ENCODE results near the gene STX8.

Gene STX8

GRCh38 chr17:9553596-9553995 lies 22.0 kb downstream of the STX8 start:
- TF ChIP-seq REST (IDR thresholded peaks at IDR 0.05; ENCODE audit: insufficient read depth in 1 of 2, low read depth in 2 of 2, low read length in 2 of 2) = no peak
- TF ChIP-seq FOXP2 (optimal IDR thresholded peaks at IDR 0.05; ENCODE audit: borderline replicate concordance, extremely low read depth, extremely low read length, insufficient read depth) = no peak
- no peak for TF ChIP-seq POLR2AphosphoS5 (IDR thresholded peaks at IDR 0.05; ENCODE audit: low read depth, low read length)
- TF ChIP-seq SIN3A (IDR thresholded peaks at IDR 0.05; ENCODE audit: borderline replicate concordance, insufficient read depth, low read length) = no peak
- no peak for TF ChIP-seq TAF1 (IDR thresholded peaks at IDR 0.05; ENCODE audit: borderline replicate concordance, insufficient read depth, low read length)

DNA sequence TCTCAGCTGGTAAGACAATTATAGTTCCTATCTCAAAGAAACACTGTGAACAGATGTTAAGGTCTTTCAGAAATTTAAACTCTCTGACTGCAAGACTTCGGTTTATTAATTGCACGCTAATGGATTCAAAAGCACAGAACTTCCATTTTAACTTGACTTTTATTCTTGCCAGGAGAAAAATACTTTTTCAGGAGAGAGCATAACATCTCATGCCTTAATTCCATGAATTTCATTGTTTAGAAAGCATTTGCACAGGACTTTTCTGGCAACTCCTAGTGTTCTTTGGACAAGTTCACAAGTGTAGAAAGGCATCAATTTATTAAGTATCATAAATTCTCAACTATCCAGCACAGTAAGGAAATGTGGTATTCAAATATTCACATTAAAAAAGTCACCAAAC lies 22.4 kb downstream of the STX8 start:
- TF ChIP-seq SIN3A (IDR thresholded peaks at IDR 0.05; ENCODE audit: borderline replicate concordance, insufficient read depth, low read length) (no peak), REST (IDR thresholded peaks at IDR 0.05; ENCODE audit: insufficient read depth in 1 of 2, low read depth in 2 of 2, low read length in 2 of 2) (no peak), FOXP2 (optimal IDR thresholded peaks at IDR 0.05; ENCODE audit: borderline replicate concordance, extremely low read depth, extremely low read length, insufficient read depth) (no peak), TAF1 (IDR thresholded peaks at IDR 0.05; ENCODE audit: borderline replicate concordance, insufficient read depth, low read length) (no peak), POLR2AphosphoS5 (IDR thresholded peaks at IDR 0.05; ENCODE audit: low read depth, low read length) (no peak)

DNA sequence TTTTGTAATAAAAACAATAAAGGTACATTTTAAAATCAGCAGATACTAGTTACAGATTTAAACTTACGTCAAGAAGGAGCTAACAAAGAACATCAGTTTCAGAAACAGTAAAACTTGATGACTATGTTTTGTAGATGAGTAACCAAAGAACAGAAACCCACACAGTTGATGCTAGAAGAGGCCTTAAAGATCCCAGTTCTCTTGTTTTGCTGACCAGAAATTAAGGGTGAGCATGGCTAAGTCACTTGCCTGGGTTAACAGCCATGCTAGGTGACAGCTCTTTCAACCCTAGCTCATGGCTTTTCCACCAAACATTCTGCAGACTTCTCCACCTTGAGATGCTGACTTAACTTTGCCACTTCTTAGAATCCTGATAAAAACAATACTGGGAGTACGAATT lies 26.4 kb downstream of the STX8 start:
- no peak for TF ChIP-seq REST (IDR thresholded peaks at IDR 0.05; ENCODE audit: insufficient read depth in 1 of 2, low read depth in 2 of 2, low read length in 2 of 2)
- TF ChIP-seq POLR2AphosphoS5 (IDR thresholded peaks at IDR 0.05; ENCODE audit: low read depth, low read length) = no peak

DNA sequence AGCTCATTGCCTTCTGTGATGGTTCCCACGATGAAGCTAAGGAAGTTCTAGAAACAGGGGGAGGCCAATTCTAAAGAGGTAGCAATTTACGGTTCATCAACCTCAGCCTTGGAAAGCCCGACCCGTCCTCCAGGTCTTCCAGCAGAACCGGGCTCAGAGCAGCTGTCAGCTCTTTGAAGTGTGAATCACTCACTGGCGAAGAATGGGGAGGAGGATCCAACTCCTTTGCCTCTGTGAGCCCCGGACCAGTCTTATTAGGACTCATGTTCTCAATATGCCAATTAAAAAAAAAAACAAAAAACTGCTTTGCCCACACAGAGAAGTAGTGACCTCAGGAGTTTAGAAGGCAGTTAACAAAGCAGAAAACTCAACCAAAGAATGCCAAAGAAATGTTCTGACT lies 31.4 kb downstream of the STX8 start:
- TF ChIP-seq SIN3A (IDR thresholded peaks at IDR 0.05; ENCODE audit: borderline replicate concordance, insufficient read depth, low read length) (no peak), FOXP2 (optimal IDR thresholded peaks at IDR 0.05; ENCODE audit: borderline replicate concordance, extremely low read depth, extremely low read length, insufficient read depth) (no peak), TAF1 (IDR thresholded peaks at IDR 0.05; ENCODE audit: borderline replicate concordance, insufficient read depth, low read length) (no peak), POLR2AphosphoS5 (IDR thresholded peaks at IDR 0.05; ENCODE audit: low read depth, low read length) (no peak), REST (IDR thresholded peaks at IDR 0.05; ENCODE audit: insufficient read depth in 1 of 2, low read depth in 2 of 2, low read length in 2 of 2) (no peak)

DNA sequence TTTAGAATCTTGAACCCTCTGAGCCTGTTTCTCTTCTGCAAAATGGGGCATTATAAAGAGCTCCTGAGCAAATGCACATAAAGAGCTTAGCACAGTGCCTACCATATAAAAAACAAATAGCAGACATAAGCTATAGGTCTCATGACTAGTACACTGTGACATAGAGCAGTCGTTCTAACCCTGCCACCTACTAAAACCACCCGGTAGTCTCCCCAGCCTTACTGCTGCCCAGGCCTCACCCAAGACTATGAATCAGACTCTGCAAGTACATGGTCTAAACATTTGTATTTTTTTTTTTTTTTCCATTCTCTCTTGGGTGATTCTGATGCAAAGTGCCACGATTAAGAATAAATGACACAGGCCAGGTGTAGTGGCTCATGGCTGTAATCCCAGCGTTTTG lies 33.9 kb downstream of the STX8 start:
- TF ChIP-seq TAF1 (IDR thresholded peaks at IDR 0.05; ENCODE audit: borderline replicate concordance, insufficient read depth, low read length) (no peak), SIN3A (IDR thresholded peaks at IDR 0.05; ENCODE audit: borderline replicate concordance, insufficient read depth, low read length) (no peak), REST (IDR thresholded peaks at IDR 0.05; ENCODE audit: insufficient read depth in 1 of 2, low read depth in 2 of 2, low read length in 2 of 2) (no peak), POLR2AphosphoS5 (IDR thresholded peaks at IDR 0.05; ENCODE audit: low read depth, low read length) (no peak), FOXP2 (optimal IDR thresholded peaks at IDR 0.05; ENCODE audit: borderline replicate concordance, extremely low read depth, extremely low read length, insufficient read depth) (no peak)
